Pulmonary artery endothelial cell (primary cell): Measurements from ENCODE around the gene ESRP2. TPM values are rescaled to one million over a fixed set of nuclear protein-coding genes. Genes with fewer than 3 reads are reported as not detected.

Experiments
- DNase-seq: peaks from one replicate; pipeline ENCODE4 v3.0.0-alpha.2; 2011; ENCODE audit warnings: low read depth, low spot score
- total RNA-seq: library from RNA; depleted of rRNA; stranded (reverse); fragments of >200 nt; gene quantifications from 2 replicates; pipeline ENCODE4 v1.2.3, GENCODE V29; 2014

ESRP2 gene
- total RNA-seq, 1 donor from 2014 or later = 0.13 TPM

- no peak for DNase-seq
Observed at GRCh38 chr16:68242085-68242484, 6.2 kb upstream of the ESRP2 start.

- no peak for DNase-seq
Observed at GRCh38 chr16:68238029-68238345, 2.1 kb upstream of the ESRP2 start.

- peak; percentile 89 for DNase-seq
Observed at GRCh38 chr16:68237243-68238028, 1.5 kb upstream of the ESRP2 start.

GRCh38 chr16:68236826-68237242 lies 907 bp upstream of the ESRP2 start:
- no peak for DNase-seq

- DNase-seq = no peak
Observed at GRCh38 chr16:68236137-68236825, 354 bp upstream of the ESRP2 start.

- no peak for DNase-seq
Observed at GRCh38 chr16:68235108-68235886, 630 bp downstream of the ESRP2 start.

- no peak for DNase-seq
Observed at GRCh38 chr16:68234188-68235107, 1.5 kb downstream of the ESRP2 start.

- no peak for DNase-seq
Observed at GRCh38 chr16:68233835-68234187, 2.1 kb downstream of the ESRP2 start.

GRCh38 chr16:68233085-68233834 lies 2.7 kb downstream of the ESRP2 start:
- DNase-seq = no peak

- no peak for DNase-seq
Observed at GRCh38 chr16:68232335-68232734, 3.6 kb downstream of the ESRP2 start.

GRCh38 chr16:68231384-68232136 lies 4.4 kb downstream of the ESRP2 start:
- DNase-seq = no peak

- DNase-seq = no peak
Observed at GRCh38 chr16:68230956-68231355, 5.0 kb downstream of the ESRP2 start.

- no peak for DNase-seq
Observed at GRCh38 chr16:68230176-68230571, 5.8 kb downstream of the ESRP2 start.

- no peak for DNase-seq
Observed at GRCh38 chr16:68229431-68230175, 6.3 kb downstream of the ESRP2 start.

- no peak for DNase-seq
Observed at GRCh38 chr16:68228652-68229051, 7.3 kb downstream of the ESRP2 start.

GRCh38 chr16:68227850-68228553 lies 7.9 kb downstream of the ESRP2 start:
- no peak for DNase-seq

- DNase-seq = no peak
Observed at GRCh38 chr16:68227183-68227793, 8.6 kb downstream of the ESRP2 start.

GRCh38 chr16:68226116-68226515 lies 9.8 kb downstream of the ESRP2 start:
- no peak for DNase-seq
